ENCODE results near the gene KIF27.
"Not testable (repeated sequence)": the region's sequence is repeated elsewhere in the genome, so short reads cannot be mapped to it uniquely, and the experiment has no call there.

Gene KIF27, protein sequence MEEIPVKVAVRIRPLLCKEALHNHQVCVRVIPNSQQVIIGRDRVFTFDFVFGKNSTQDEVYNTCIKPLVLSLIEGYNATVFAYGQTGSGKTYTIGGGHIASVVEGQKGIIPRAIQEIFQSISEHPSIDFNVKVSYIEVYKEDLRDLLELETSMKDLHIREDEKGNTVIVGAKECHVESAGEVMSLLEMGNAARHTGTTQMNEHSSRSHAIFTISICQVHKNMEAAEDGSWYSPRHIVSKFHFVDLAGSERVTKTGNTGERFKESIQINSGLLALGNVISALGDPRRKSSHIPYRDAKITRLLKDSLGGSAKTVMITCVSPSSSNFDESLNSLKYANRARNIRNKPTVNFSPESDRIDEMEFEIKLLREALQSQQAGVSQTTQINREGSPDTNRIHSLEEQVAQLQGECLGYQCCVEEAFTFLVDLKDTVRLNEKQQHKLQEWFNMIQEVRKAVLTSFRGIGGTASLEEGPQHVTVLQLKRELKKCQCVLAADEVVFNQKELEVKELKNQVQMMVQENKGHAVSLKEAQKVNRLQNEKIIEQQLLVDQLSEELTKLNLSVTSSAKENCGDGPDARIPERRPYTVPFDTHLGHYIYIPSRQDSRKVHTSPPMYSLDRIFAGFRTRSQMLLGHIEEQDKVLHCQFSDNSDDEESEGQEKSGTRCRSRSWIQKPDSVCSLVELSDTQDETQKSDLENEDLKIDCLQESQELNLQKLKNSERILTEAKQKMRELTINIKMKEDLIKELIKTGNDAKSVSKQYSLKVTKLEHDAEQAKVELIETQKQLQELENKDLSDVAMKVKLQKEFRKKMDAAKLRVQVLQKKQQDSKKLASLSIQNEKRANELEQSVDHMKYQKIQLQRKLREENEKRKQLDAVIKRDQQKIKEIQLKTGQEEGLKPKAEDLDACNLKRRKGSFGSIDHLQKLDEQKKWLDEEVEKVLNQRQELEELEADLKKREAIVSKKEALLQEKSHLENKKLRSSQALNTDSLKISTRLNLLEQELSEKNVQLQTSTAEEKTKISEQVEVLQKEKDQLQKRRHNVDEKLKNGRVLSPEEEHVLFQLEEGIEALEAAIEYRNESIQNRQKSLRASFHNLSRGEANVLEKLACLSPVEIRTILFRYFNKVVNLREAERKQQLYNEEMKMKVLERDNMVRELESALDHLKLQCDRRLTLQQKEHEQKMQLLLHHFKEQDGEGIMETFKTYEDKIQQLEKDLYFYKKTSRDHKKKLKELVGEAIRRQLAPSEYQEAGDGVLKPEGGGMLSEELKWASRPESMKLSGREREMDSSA (N-terminal part only)

DNA sequence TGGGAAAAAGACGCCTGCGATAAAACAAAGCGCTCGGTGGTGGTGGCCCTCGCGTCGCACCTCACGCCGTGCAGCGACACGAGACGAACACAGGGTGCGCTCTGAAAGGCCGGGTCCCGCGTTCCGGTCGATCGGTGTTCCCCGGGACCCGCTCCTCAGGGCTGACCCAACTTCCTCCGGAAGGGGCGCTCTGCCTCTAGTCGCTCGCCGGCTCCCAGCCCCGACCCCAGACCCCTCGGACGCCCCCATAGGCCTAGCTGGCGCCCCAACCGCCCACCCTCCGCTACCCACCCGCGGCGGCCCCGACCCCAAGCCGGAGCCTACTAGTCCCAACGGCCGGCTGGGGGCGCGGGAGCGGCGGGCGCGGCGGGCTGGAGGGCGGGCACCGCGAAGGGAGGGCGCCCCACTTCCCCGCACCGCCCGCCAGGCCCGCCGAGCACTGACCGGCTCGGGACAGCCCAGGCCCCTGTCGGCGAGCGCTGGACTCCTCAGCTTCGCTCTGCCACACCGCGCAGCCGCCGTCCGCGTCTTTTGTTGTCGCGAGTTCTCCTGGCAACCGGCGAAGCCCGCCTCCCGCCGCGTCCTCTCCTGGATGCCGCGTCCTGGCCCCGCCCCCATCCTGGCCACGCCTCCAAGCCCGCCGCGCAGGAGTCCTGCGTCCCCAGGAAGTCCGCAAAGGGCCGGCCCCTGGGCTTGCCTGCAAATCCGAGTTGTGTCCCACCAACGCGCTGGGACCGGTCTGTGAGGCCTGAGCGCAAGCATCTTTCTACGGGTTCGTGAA is at the start of gene KIF27:
TSS of gene KIF27 (minus strand) at position 506 of the 781 bp plus-strand sequence. CDS start 5,841 bp downstream, outside the sequence.
- peak; percentile 95 for DNase-seq

DNA sequence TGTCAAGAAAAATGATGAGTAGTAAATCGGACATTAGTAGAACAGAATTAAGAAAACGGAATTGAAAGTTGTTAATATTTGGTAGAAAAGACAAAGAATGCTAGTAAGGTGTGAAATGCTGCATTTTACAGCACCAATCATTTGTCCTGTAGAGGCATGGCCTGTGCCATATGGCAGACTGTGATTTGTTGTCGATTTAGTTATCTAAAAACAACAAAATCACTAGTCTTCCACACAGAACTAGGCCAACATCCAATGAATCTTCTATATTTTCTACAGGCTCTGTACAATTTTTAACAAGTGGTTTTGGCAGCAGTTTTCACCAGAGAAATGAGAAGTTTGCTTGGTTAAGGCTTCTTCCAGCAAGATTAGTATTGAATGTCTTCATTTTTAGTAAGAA is 48.4 kb upstream of the KIF27 start:
- no peak for DNase-seq

DNA sequence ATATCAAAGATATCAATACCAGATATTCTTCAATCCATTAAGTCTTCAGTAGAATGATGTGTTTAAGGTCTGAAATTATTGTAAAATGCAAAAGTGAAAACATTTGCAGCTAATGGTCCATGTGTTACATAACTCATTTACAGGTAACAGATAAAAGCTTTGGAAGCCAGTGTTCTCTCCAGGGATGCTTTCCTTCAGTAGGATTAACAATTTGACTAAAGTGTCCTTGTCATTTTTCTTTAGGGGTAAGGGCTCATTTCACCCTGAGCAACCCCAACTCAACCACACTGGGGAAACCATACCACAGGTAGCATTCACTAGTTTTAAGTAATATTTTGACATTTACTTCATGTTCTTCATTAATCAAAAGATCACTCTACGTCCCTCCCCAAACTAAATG is 45.8 kb upstream of the KIF27 start:
- DNase-seq: no peak

DNA sequence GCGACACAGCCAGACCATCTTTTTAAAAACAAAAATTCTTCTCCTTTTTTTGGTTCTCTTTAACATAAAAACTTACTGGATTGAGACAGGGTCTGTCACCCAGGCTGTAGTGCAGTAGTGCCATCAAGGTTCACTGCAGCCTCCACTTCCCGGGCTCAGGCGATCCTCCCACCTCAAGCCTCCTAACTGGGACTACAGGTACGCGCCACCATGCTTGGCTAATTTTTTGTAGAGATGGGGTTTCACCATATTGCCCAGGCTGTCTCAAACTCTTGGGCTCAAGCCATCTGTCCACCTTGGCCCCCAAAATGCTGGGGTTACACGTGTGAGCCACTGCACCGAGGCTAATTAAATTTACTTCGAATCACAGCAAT is 45.0 kb upstream of the KIF27 start:
- DNase-seq: no peak

DNA sequence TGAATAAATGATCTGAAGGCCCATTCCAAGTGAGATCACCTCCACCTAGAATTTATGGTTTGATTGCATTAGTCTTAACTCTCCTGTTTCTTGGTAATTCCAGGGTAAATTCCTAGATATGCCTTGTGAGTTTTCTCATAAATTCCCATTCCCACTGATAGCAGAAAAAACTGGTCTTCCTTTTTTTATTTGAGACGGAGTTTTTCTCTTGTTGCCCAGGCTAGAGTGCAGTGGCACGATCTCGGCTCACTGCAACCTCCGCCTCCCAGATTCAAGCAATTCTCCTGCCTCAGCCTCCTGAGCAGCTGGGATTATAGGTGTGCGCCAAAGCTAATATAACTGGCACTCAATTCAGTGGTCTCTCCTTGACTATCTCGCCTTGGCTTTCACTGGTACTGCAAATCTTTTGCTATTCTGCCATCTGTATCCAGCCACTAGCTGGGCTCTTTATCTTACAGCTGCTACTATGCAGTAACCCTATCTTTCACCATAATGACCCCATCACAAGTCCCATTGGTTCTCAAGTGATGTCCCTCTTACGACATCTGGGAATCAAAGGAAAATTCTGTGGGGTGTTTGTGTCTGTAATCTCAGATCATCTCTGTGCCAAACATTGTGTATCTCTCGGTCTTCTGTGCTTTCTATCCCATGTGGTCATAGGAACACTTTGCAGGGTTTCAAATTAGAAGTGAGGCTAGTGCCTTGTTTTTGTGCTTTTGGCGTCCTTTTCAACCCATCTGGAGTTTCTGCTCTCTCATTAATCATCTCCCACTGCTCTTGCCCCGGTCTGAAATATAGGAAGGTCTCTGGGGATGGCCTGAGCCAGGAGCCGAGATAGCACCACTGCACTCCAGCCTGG is 44.3 kb upstream of the KIF27 start:
- DNase-seq: no peak

DNA sequence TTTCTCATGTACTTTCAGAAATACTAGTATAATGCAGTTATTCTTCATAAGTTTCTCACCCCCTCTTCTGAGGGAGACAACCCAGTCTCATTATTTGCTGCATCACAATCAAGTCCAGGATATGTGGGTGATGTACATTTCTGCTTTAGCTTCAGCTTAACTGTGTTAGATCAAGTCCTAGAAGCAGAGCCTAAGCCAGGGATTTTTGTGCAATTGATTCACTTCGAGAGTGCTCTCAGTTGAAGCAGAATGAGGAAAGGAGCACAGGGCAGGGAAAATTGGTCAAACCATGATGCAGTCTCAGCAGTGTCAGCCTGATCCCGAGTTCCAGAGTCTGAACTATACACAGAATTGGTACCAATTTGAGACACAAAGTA is 43.7 kb upstream of the KIF27 start:
- no peak for DNase-seq

DNA sequence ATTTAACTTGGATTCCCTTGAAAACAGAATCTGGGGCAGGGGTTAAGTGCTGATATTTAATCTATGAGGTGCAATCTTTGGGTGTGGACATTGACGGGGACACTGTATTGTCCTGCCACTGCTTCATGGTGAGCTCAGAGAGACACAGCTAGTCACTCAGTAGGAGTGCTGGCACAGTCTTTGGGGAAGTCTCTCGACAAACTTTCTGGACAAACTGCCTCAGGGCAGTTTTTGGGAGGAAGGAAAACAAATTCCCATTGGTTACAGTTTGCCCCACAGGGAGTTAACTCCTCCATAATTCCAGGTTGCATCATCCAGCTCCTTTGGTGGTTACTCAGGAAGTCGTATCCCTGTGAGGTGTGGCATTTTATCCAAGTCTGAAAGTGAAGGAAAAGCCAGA is 40.9 kb upstream of the KIF27 start:
- DNase-seq: no peak

DNA sequence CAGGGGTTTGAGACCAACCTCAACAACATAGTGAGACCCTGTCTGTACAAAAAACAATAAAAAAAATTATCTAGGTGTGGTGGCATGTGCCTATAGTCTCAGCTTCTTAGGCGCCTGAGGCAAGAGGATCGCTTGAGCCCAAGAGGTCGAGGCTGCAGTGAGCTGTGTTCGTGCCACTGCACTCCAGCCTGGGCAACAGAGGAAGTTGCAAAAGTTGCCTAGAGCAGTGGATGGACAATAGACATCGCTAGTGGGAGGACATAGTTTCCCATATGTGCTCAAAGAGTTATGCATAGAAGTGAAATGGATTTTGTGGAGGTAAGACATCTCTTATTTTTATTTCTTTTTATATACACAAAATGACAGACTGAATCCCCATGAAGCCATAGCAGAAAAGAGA is 39.8 kb upstream of the KIF27 start:
- DNase-seq: no peak

DNA sequence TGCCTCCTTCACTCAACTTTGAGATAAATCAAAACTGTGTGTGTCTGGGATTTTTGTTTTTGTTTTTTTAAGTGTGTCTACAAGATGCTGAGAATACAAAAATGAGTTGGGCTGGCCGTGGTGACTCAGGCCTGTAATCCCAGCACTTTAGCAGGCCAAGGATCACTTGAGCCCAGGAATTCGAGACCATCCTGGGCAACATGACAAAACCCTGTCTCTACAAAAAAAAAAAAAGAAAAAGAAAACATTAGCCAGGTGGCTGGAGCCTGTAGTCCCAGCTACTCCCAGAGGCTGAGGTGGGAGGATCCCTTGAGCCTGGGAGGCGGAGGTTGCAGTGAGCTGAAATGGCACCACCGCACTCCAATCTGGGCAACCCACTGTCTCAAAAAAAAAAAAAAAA is 37.8 kb upstream of the KIF27 start:
- DNase-seq: no peak

DNA sequence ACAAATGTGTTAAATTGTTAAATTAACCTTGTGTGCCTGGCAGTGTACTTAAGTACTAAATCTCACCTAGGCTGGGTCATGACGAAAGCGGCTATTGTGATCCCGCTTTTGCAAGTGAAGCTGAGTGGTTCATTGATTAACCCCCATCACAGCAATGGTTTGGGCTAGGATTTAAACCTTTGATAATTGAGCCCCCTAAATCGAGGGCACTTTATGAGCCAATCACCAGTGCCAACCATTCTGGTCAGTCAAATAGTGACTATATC is 35.9 kb upstream of the KIF27 start:
- no peak for DNase-seq

DNA sequence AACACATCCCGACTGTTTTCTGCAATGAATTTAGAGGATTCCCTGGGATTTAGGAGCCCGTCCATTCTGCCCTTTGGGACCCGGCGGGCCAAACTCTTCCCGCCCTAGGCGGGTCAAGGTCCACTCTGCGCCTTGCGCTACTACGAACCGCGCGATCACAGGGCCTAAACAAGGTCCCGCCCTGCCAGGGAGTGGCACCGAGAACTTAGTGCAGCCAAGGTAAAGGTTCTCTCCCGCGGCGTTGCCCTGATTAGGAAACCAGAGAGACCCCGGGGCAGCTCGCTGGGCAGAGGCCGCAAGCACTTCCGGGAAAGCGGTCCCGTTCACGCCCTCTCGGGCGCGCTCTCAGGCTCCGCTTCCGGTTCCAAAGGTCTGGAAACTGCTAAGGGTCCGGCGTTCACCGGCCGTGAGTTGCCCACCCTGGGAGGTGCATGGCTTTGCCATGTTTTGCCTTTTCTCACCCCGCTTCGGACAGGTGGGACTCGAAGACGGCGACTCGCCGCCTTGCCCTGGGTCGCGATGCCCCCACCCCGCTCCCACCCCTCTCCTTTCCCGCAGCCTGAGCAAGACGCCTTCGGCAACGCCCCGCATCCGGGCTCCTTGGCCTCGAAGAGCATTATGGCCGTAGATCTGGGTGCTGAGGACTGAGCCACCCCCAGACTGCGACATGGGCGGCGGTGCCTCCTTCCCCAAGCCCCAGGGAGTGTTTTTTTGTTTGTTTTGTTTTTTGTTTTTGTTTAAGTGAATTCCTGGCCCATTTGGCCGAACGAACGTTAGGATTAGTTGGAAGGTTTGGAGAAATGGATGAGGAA is 35.4 kb upstream of the KIF27 start:
- DNase-seq: peak; percentile 61

DNA sequence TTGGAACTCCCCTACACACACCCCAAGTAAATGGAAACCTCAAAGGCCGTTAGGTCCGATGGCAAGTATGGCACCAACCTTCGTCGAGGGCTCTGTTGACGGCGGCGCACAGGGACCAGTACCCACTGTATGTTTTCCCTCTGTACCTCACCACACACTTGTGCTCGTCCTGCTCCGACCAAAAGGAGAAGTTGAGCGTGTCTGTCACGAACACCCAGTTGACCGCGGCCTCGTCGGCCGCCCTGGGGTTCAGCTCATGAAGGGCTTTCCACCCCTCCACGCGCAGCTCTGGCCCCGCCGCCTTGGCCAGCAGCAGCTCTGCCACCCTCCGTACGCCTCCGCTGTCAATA is 34.8 kb upstream of the KIF27 start:
- peak; percentile 39 for DNase-seq

DNA sequence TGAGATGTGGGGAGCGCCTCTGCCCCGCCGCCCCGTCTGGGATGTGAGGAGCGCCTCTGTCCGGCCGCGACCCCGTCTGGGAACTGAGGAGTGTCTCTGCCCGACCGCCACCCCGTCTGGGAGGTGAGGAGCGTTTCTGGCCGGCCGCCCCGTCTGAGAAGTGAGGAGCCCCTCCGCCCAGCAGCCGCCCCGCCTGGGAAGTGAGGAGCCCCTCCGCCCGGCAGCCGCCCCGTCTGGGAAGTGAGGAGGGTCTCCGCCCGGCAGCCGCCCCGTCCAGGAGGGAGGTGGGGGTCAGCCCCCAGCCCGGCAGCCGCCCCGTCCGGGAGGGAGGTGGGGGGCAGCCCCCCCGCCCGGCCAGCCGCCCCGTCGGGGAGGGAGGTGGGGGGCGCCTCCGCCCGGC is 26.9 kb upstream of the KIF27 start:
- not testable (repeated sequence) for DNase-seq

DNA sequence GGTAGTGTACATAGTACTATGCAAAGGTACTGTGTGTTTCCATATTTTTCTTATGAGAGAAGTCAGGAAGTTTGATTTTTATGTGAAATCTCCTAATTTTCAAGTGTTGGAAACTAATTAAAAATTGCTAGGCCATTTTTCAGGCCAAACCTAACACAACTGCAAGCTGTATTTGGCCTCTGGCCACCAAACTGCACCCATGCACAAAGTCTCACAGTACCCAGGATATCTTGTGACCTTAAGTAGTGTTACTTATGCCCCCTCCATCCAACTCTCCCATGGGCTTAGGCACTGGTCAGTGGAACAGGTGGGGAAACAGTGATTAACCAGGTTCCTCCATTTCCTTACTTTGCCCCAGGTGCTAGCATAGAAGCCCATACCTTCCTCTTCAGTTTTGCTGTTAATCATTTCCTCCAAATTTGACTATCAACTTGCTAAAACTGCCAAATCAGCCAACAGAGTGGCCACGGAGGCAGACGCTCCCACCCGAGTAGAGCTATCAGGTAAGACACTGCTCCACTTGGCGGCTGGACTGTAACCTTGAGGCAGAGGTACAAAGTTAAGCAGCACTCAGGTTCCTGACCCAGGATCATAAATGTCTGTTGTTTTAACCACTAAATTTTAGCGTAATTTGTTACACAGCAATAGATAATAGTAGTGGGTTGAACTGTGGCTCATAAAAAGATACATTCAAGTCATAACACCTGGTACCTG is 19.5 kb upstream of the KIF27 start:
- DNase-seq: no peak

DNA sequence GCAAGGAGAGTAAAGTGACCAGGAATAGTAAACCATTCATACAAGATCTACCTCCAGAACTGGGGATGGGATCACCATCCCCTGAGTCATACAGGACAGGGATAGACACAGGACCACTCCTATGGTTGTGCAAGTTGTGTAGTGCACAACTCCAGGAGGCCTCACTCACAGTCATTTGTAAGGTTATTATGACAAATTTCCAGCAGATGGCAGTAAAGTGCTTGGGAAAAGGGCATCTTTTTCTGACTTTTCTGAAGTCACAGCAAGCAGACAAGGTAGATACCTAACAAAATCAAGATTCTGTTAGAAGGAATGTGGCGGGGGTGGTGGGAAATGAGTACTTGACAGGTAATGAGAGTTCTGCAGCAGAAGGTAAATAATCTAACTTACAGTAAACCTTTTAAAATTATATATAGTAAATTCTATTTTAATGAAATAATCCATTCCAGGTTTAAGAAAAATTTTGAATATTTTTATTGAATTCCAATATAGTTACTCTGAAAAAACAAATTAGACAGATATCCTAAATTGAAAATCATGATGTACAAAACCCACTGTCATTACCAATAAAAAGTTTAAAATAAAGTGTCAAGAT is 16.7 kb upstream of the KIF27 start:
- DNase-seq: peak; percentile 65

DNA sequence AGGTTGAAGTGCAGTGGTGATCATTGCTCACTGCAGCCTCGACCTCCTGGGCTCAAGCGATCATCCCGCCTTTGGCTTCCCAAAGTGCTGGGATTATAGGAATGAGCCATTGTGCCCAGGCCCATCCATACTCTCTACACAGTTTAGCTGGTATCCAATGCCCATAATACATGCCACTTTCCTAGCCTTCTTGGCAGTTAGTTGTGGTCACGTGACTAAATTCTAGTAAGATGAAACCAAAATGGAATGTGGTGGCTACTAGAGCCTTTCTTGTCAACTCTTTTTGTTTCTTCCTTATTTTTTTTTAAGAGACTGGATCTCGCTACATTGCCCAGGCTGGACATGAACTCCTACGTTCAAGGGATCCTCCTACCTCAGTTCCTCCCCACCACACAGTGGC is 15.3 kb upstream of the KIF27 start:
- no peak for DNase-seq

DNA sequence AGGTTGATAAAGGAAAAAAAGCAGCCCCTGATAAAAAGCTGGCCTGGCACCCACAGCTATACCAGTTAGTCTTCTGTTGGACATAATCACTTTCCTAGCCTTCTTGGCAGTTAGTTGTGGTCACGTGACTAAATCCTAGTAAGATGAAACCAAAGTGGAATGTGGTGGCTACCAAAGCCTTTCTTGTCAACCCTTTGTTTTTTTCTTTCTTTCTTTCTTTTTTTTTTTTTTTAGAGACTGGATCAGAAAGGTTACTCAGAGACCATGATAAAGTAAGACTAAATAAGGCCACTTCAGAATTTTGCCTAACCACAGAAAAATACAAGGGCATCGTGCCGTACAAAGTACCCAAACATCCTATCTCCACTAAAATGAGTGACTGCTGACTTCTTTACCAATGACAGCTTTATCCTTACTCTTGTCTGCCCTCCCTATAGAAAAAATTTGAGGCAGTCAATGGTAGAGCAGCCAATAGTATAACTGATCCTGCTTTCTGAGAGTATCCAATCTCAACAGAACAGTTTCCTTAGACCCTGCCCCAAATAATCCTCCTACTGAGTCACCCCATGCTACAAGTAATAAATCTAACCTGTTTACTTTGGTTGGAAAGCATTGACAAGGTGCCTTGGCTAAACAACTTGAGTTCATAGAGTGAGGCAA is 14.2 kb upstream of the KIF27 start:
- no peak for DNase-seq

DNA sequence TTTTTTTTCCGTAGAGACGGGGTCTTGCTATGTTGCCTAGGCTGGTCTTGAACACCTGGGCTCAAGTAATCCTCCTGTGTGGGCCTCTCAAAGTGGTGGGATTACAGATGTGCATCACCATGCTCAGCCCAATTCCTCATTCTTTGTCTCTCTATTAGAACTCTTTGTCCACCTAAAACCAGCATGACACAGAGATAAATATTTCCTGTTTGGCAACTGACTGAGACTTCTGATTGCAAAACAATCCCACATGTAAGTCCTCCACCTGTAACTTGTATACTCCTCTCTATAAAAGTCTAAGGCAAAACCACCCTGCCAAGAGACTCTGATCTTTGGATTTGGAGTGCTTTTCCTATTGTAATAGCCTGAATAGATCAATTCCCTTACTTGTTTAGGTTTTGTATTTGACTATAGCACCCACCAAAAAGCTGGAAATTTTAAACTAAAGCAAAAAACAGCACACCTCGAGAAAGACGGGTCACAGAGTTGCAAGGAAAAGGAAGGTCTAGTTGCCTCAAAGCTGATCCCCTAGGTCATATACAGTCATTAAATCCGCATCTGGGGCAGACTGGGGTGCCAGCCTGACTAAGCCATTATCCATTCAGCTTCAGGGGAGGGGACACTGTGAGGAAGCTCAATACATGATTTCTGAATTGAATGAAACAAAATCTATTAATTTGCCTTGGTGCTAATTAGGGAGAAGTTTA is 13.5 kb upstream of the KIF27 start:
- DNase-seq: no peak

DNA sequence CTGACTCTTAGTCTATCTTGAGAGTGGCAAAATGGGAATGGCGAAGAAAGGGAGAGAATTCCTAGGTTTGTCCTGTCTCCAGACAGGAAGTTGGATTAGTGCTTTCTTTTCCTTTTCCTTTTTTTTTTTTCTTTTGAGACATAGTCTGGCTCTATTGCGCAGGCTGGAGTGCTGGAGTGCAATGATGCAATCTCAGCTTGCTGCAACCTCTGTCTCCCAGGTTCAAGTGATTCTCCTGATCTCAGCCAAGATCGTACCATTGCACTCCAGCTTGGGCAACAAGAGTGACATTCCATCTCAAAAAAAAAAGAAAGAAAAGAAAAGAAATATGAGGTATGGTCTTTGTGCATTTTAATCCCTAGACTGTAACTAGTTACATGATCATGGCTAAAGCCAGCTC is 12.6 kb upstream of the KIF27 start:
- DNase-seq: no peak
